GM12873 (cell line): ENCODE measurements around the gene YWHAH.

ENCODE experiments used
- TF ChIP-seq, protein P1 (sequence below): IDR thresholded peaks from 2 replicates; pipeline ENCODE4 v1.5.1; 2012; ENCODE audit warnings: low read depth, mild to moderate bottlenecking, moderate library complexity, low read length, control low read depth; ENCODE audit not compliant: insufficient read depth; ENCODE audit errors: missing control alignments

Gene YWHAH

DNA sequence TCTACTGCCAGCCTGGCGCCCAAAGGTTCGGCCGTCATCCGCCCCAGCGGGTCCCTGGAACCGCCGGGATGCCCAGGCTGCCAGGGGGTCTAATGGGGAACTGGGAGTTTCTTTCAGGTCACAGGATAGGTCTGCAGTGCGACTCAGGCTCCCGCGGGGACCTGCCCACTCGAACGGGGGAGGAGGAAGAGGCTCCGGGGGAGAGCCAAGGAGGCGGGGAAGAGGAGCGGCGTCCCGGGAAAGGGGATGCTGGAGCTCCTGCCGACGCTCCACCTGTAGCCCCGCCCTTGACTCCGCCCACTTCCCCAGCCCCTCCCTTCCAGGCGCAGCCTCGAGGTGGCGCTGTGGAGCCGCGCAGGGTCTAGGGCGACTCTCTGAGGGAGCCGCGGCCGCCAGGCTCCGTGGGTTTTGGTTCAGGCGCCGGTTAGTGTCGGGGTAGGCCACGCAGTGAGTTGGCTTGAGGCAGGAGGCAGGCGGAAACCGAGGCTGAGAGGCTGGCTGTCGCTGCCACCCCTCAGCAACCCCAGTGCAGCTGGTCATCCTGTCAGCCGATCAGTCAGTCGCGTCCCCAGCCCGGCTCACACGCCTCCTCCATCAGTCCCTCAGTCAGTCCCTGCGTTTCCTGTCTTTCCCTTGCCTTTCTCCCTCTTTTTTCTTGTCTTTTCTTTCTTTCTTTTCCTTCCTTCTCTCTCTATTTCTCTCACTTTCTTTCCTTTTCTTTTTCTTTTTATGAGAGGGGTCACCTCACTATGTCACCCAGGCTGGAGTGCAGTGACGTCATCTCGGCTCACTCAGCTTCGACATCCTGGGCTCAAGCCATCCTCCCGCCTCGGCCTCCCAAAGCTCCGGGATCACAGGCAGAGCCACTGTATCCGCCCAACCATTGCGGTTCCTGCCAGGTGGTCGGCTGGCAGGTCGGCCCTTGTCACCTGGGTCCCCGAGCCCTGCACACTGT lies 26.4 kb downstream of the YWHAH start:
- TF ChIP-seq, protein P1, sequence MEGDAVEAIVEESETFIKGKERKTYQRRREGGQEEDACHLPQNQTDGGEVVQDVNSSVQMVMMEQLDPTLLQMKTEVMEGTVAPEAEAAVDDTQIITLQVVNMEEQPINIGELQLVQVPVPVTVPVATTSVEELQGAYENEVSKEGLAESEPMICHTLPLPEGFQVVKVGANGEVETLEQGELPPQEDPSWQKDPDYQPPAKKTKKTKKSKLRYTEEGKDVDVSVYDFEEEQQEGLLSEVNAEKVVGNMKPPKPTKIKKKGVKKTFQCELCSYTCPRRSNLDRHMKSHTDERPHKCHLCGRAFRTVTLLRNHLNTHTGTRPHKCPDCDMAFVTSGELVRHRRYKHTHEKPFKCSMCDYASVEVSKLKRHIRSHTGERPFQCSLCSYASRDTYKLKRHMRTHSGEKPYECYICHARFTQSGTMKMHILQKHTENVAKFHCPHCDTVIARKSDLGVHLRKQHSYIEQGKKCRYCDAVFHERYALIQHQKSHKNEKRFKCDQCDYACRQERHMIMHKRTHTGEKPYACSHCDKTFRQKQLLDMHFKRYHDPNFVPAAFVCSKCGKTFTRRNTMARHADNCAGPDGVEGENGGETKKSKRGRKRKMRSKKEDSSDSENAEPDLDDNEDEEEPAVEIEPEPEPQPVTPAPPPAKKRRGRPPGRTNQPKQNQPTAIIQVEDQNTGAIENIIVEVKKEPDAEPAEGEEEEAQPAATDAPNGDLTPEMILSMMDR: peak; percentile 97

DNA sequence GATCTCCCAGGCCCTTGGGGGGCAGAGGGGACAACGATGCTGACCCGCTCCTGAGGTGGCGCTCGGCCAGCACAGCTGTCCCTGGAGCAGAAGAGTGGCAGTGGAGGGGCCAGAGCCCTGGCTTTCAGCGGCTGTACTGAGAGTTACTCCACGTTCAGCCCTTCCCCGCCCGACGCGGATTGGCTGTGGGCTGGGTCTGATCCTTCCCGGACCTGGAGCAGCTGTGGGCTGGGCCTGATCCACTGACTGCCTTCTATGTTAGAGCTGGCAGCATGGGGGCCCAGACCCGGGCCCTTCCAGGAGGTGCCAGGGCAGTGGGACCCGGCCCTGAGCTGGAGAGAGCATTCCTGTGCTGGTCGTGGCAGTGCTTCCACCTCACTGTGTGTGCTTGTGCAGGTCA lies 27.8 kb downstream of the YWHAH start:
- TF ChIP-seq, protein P1: no peak

DNA sequence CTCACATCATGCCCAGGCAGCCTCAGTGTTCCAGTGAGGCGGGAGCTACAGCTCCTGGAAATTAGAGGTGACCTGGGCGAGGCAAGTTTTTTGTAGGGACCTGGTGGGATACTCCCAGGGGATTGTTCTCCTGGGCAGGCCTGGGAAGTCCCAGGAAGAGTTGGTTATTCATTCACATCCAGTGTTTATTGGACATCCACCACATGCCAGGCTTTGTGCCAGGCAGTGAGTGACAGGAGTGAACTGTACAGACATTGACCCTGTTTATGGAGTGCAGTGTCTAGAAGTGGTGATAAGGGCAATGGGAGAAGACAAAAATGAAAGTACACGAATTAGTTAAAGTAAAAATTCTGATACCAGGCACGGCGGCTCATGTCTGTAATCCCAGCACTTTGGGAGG lies 29.4 kb downstream of the YWHAH start:
- TF ChIP-seq, protein P1: no peak

DNA sequence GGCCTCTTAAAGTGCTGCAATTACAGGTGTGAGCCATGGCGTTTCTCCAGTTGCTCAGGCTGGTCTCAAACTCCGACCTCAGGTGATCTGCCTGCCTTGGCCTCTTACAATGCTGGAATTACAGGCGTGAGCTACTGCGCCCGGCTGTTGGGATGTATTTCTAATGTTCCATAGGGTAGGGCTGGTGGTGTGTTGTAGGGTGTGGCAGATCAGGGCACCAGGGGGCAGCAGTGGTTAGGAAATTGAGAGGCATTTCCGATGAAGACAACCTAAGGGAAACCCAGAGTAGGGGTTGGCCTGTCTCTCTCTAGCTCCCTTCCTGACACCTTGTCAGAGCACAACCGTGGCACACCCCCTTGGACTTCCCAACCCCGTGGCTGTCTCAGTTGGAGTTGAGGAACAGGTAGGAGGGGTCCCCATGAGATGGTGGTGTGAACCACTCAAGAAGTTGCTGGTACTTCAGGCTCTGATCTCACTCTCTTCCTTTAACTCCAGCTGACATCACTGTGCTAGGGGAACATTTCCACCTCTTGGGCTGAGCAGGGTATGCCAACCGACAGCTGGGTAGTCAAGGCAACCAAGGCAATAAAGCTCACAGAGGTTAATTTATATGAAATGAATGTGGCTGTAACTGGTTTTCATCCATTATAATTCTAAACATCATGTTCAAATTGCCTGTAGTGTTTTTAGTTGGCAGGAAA lies 33.0 kb downstream of the YWHAH start:
- TF ChIP-seq, protein P1: peak; percentile 89

DNA sequence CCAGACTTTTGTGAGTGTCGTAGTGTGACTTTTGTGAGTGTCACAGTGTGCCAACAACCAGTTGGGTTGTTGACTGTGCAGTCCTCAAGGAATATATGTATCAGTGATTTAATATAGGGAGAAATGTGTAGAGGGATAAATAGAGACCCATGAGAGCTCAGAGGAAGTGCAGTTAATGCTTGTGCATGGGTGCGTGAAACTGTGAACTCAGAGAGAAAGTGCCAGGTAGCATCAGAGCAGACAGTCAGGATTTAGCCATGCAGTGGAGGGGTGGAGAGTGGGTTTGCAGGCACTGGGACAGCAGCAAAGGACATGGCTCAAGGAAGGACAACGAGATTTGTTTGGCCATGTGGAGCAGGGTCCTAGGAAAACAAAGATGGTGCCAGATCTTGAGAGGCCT lies 33.6 kb downstream of the YWHAH start:
- TF ChIP-seq, protein P1: no peak

DNA sequence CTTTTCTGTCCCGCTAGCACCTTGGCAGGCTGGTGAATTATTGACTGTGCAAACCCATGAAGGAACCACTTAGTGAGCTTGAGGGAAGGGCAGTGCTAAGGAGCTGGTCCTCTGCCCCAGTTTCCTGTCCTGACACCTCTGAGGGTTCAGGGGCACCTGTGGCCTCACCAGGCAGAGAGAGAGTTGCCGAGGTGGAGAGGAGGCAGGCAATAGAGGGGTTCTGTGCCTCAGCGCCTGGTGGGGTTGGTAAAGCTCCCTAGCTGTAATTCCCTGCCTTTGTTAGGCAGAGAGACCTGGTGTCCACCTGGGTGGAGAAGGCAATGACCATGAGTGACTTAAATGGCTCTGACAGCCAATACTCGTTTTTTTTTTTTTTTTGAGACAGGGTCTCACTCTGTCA lies 36.3 kb downstream of the YWHAH start:
- TF ChIP-seq, protein P1: no peak

DNA sequence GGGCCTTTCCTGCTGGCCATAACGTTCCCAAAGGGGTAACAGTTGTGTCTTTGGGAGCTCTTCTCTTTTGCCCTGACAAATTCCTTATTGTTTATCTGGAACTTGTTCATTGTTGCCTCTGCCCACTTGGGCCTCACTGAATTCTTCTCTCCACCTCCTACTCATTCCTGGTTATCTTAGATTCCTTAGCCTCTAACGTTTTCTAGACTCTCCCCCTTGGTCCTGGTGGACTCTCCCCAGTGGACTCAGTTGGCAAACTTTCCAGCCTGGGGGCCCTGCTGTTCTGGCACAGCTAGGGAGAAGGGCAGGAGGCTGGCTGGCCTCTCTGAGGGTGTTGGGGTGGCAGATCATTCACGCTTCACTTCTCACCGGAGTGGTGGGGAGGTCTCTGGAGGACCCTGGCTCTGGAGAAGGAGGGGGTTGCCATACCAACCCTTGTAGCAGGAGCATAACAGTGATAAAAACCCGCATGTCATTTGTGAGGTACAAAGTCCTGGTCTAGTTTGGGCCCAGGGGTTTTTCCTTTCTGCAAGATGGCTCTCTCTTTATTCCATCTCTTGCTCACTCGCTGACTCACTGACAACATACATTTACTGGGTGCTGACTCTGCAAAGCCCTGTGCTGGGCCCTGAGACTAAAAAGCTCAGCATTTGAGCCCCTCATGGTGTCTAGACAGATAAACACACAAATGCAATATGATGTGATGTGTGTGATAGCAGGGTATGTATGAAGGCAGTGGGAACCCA lies 39.7 kb downstream of the YWHAH start:
- TF ChIP-seq, protein P1: no peak
